Suprapubic skin (tissue), 3 donors: ENCODE data around the gene ADK.

Experiments used
- EP300 ChIP-seq: sonication (generic); formaldehyde crosslinking; IDR thresholded peaks from one replicate; pipeline ENCODE4 v1.6.1; 2017; ENCODE audit warnings: antibody characterized with exemption
- TF ChIP-seq, protein P1 (sequence below), 2 donors: fragments of 200-600 bp in 1 of 2; fragments of 450-650 bp in 1 of 2; sonication (generic) in 1 of 2; IDR thresholded peaks; one replicate each; pipeline ENCODE4 v1.5.1; 2016 to 2019; ENCODE audit warnings: antibody characterized with exemption in 2 of 2, mild to moderate bottlenecking in 1 of 2, moderate library complexity in 1 of 2

DNA sequence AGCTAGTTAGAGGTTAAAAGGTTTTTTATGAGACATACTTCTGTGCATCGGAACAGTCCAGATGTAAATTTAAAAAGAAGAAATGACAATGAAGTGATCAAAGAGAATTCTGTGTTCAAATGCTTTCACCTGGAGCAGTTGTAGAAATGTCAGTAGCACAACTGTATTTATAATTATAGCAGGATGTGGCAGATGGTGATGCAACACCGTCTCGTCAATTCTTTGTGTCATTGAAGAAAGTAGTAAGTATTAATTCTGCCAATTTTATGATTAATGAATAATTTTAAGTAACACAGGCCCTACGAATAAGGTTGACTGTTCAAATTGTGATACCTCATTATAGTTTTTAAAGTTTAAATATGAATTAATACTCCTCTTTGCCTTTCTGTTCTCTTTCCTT, 171.1 kb downstream of the ADK start:
- TF ChIP-seq, protein P1, sequence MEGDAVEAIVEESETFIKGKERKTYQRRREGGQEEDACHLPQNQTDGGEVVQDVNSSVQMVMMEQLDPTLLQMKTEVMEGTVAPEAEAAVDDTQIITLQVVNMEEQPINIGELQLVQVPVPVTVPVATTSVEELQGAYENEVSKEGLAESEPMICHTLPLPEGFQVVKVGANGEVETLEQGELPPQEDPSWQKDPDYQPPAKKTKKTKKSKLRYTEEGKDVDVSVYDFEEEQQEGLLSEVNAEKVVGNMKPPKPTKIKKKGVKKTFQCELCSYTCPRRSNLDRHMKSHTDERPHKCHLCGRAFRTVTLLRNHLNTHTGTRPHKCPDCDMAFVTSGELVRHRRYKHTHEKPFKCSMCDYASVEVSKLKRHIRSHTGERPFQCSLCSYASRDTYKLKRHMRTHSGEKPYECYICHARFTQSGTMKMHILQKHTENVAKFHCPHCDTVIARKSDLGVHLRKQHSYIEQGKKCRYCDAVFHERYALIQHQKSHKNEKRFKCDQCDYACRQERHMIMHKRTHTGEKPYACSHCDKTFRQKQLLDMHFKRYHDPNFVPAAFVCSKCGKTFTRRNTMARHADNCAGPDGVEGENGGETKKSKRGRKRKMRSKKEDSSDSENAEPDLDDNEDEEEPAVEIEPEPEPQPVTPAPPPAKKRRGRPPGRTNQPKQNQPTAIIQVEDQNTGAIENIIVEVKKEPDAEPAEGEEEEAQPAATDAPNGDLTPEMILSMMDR (IDR thresholded peaks at IDR 0.05), result no peak
- TF ChIP-seq EP300, result no peak
